Spleen (tissue), 11 donors: ENCODE measurements around the gene PUS10. TPM values are rescaled to one million over a fixed set of nuclear protein-coding genes. Genes with fewer than 3 reads are reported as not detected.

Experiments
- DNase-seq: peaks from one replicate; pipeline ENCODE4 v3.0.0-alpha.2; 2020
- H3K27ac ChIP-seq, 8 donors: fragments of 200-600 bp; sonication (generic) in 7 of 8; 1 replicate in 4 of 8; 2 replicates in 4 of 8; pipeline versions ENCODE4 v1.5.0 to v1.8.0; 2016 to 2021; ENCODE audit warnings: inconsistent platforms in 4 of 8, mild to moderate bottlenecking in 4 of 8, moderate library complexity in 1 of 8
- H3K27me3 ChIP-seq, 7 donors: fragments of 200-600 bp; sonication (generic) in 6 of 7; replicated peaks in 1 of 7; 1 replicate in 4 of 7; 2 replicates in 3 of 7; pipeline versions ENCODE4 v1.5.0 to v1.8.0; 2016 to 2021; ENCODE audit warnings: inconsistent platforms in 3 of 7, mild to moderate bottlenecking in 1 of 7
- H3K36me3 ChIP-seq, 6 donors: fragments of 200-600 bp; sonication (generic) in 5 of 6; 1 replicate in 4 of 6; 2 replicates in 2 of 6; pipeline versions ENCODE4 v1.5.0 to v1.8.0; 2016 to 2021; ENCODE audit warnings: inconsistent platforms in 2 of 6
- H3K4me1 ChIP-seq, 6 donors: fragments of 200-600 bp; sonication (generic) in 5 of 6; 1 replicate in 3 of 6; 2 replicates in 3 of 6; pipeline versions ENCODE4 v1.5.0 to v1.8.0; 2016 to 2021; ENCODE audit warnings: inconsistent platforms in 3 of 6
- H3K4me3 ChIP-seq, 8 donors: fragments of 200-600 bp; sonication (generic) in 7 of 8; 1 replicate in 4 of 8; 2 replicates in 4 of 8; pipeline versions ENCODE4 v1.5.0 to v1.8.0; 2016 to 2021; ENCODE audit warnings: inconsistent platforms in 4 of 8, mild to moderate bottlenecking in 4 of 8, moderate library complexity in 2 of 8
- H3K9me3 ChIP-seq, 8 donors: fragments of 200-600 bp; sonication (generic) in 7 of 8; 1 replicate in 4 of 8; 2 replicates in 4 of 8; pipeline versions ENCODE4 v1.5.0 to v1.8.0; 2016 to 2021; ENCODE audit warnings: inconsistent platforms in 4 of 8
- POLR2A ChIP-seq, 3 donors: fragments of 450-650 bp; IDR thresholded peaks; one replicate each; pipeline ENCODE4 v1.5.1; 2017; ENCODE audit warnings: antibody characterized with exemption in 3 of 3, mild to moderate bottlenecking in 1 of 3
- POLR2AphosphoS5 ChIP-seq, 3 donors: sonication (generic); formaldehyde crosslinking; IDR thresholded peaks; one replicate each; pipeline ENCODE4 v1.5.1; 2017; ENCODE audit warnings: antibody characterized with exemption in 3 of 3
- WGBS, 5 donors: extraction: QIAGEN DNeasy Blood & Tissue Kit in 3 of 5; methylation state at CpG; one replicate each; pipeline versions ENCODE4 v1.1.5 to v1.1.7; 2013 to 2018; 5-methylcytosine and 5-hydroxymethylcytosine counted together
- intact Hi-C: fragments of 100-400 bp; cut with DNase I; formaldehyde crosslinking; loops from one replicate; pipeline ENCODE4 v1.15.0; 2023; ENCODE audit warnings: low total_unique reads
- polyA plus RNA-seq, 3 donors: library from polyadenylated mRNA; stranded (reverse); fragments of 200-250 nt; gene quantifications; one replicate each; pipeline ENCODE4 v1.2.1, GENCODE V29; 2013
- total RNA-seq, 7 donors: library from RNA; depleted of rRNA in 3 of 7; stranded (reverse); fragments of >200 nt in 3 of 7; fragmentation: NEBNext Ultra II Directional in 4 of 7; extraction: Animal tissue kit (Norgen Biotek cat#: 25700) in 4 of 7; gene quantifications; one replicate each; pipeline versions ENCODE4 v1.1.0 to v1.2.1, GENCODE V29; 2016 to 2021
- TF ChIP-seq, protein P1 (sequence below), 11 experiments: fragments of 200-600 bp in 7 of 11; fragments of 450-650 bp in 4 of 11; sonication (generic) in 4 of 11; IDR thresholded peaks in 8 of 11; conservative IDR thresholded peaks in 3 of 11; 1 replicate in 7 of 11; 2 replicates in 4 of 11; pipeline versions ENCODE4 v1.4.0 to v1.8.0; 2016 to 2021; ENCODE audit warnings: antibody characterized with exemption in 11 of 11, inconsistent platforms in 4 of 11, mild to moderate bottlenecking in 1 of 11
- donor health status: healthy with polysubstance abuse.
- donor health status: DM: no; HTN: no; CAD: no; lungs with moderate emphysema.
- donor health status: DM: no; HTN: no; CAD: no.
- donor health status: Bipolar disorder and iron deficiency.
- donor health status: healthy.
- donor health status: DM: no; HTN: no; CAD: no.
- donor health status: DM: yes; HTN: yes; CAD: no.

The PUS10 gene
- total and polyA plus RNA-seq, 10 donors = 3.5 to 12.6 (median 6.4) TPM

DNA sequence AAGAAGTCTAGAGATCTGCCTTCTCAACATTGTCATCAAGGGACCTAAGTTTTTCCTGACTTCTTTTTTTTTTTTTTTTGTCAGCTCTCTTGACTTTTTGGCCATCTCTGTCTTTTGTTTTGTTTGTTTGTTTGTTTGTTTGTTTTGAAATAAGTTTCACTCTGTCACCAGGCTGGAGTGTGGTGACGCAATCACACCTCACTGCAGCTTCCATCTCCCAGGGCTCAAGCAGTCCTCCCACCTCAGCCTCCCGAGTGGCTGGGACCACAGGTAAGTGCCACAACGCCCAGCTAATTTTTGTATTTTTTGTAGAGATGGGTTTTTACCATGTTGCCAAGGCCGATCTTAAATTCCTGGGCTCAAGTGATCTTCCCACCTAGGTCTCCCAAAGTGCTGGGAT lies 5.6 kb upstream of the PUS10 start:
- Histone ChIP-seq H3K4me3 (no peak overlapping the region), H3K4me1 (peaks cover 11 to 52% (median 25%) of the 10 kb centered on the region in 6 donors), H3K27ac (no peak overlapping the region), H3K36me3 (peaks cover 0 to 52% (median 6%) of the 10 kb centered on the region in 6 donors), H3K9me3 (peaks cover 0 to 6% (median 0%) of the 10 kb centered on the region in 8 donors), H3K27me3 (no peaks in the 10 kb centered on the region)
- no peak for DNase-seq
- WGBS, 5 donors = 77 to 97% (median 92%) methylated on average over 4 of the region's 4 CpGs
- no peak for TF ChIP-seq POLR2A (IDR thresholded peaks at IDR 0.05)
- TF ChIP-seq, protein P1, sequence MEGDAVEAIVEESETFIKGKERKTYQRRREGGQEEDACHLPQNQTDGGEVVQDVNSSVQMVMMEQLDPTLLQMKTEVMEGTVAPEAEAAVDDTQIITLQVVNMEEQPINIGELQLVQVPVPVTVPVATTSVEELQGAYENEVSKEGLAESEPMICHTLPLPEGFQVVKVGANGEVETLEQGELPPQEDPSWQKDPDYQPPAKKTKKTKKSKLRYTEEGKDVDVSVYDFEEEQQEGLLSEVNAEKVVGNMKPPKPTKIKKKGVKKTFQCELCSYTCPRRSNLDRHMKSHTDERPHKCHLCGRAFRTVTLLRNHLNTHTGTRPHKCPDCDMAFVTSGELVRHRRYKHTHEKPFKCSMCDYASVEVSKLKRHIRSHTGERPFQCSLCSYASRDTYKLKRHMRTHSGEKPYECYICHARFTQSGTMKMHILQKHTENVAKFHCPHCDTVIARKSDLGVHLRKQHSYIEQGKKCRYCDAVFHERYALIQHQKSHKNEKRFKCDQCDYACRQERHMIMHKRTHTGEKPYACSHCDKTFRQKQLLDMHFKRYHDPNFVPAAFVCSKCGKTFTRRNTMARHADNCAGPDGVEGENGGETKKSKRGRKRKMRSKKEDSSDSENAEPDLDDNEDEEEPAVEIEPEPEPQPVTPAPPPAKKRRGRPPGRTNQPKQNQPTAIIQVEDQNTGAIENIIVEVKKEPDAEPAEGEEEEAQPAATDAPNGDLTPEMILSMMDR (IDR thresholded peaks at IDR 0.05 in 8 of 11, conservative IDR thresholded peaks at IDR 0.05 in 3 of 11) = no peak
- no peak for TF ChIP-seq POLR2AphosphoS5 (IDR thresholded peaks at IDR 0.05)
- intact Hi-C loops = no loop called here

DNA sequence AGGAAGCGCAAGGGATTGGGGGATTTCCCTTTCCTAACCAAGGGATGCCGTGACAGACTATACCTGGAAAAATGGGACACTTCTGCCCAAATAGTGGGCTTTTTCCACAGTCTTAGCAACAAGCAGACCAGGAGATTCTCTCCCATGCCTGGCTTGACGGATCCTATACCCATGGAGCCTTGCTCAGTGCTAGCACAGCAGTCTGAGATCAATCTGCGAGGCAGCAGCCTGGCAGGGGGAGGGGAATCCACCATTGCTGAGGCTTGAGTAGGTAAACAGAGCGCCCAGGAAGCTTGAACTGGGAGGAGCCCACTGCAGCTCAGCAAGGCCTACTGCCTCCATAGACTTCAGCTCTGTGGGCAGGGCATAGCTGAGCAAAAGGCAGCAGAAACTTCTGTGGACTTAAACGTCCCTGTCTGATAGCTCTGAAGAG lies 3.2 kb upstream of the PUS10 start:
- H3K27ac ChIP-seq = no peak overlapping the region
- H3K4me1 ChIP-seq = peaks cover 17 to 66% (median 35%) of the 10 kb centered on the region in 6 donors
- 86 to 98% (median 93%) methylated on average over 5 to 6 of the region's 6 CpGs for WGBS, 5 donors
- peaks cover 0 to 46% (median 6%) of the 10 kb centered on the region in 6 donors for H3K36me3 ChIP-seq
- DNase-seq = no peak
- peaks cover 0 to 6% (median 0%) of the 10 kb centered on the region in 8 donors for H3K9me3 ChIP-seq
- TF ChIP-seq POLR2AphosphoS5 (IDR thresholded peaks at IDR 0.05) = no peak
- no peak for TF ChIP-seq POLR2A (IDR thresholded peaks at IDR 0.05)
- TF ChIP-seq, protein P1 (IDR thresholded peaks at IDR 0.05 in 8 of 11, conservative IDR thresholded peaks at IDR 0.05 in 3 of 11) = no peak
- H3K27me3 ChIP-seq = no peaks in the 10 kb centered on the region
- intact Hi-C loops = no loop called here
- H3K4me3 ChIP-seq = no peak overlapping the region

DNA sequence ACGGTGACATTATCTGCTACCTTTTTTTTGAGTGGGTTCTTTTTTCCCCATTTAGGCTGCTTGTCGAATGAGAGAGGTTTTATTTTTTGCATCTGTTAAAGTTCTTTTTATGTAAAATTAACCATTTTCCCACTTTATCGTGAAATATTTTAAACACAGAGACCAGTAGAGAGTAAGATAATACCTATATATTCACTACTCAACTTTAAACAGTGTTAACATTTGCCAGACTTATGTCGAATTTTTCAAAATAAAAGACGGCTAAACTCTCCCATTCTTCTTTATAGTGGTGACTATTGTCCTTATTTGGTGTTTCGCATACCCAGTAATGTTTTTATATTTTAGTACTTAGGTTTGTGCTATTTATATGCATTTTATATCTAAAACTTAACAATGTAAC lies 743 bp upstream of the PUS10 start:
- peaks cover 24 to 79% (median 43%) of the 10 kb centered on the region in 6 donors for H3K4me1 ChIP-seq
- WGBS, 5 donors = 39 to 48% (median 43%) methylated on average over 6 of the region's 6 CpGs
- DNase-seq = no peak
- peak overlapping the region in 6 of 8 donors; percentile 82 to 94 (median 90) for H3K27ac ChIP-seq
- no peaks in the 10 kb centered on the region for H3K27me3 ChIP-seq
- intact Hi-C loops = no loop called here
- H3K36me3 ChIP-seq = peaks cover 0 to 32% (median 6%) of the 10 kb centered on the region in 6 donors
- peaks cover 0 to 6% (median 0%) of the 10 kb centered on the region in 8 donors for H3K9me3 ChIP-seq
- H3K4me3 ChIP-seq = peak overlapping the region; percentile 68 to 98 (median 92)
- no peak for TF ChIP-seq POLR2A (IDR thresholded peaks at IDR 0.05)
- TF ChIP-seq, protein P1 (IDR thresholded peaks at IDR 0.05 in 8 of 11, conservative IDR thresholded peaks at IDR 0.05 in 3 of 11) = no peak
- no peak for TF ChIP-seq POLR2AphosphoS5 (IDR thresholded peaks at IDR 0.05)

DNA sequence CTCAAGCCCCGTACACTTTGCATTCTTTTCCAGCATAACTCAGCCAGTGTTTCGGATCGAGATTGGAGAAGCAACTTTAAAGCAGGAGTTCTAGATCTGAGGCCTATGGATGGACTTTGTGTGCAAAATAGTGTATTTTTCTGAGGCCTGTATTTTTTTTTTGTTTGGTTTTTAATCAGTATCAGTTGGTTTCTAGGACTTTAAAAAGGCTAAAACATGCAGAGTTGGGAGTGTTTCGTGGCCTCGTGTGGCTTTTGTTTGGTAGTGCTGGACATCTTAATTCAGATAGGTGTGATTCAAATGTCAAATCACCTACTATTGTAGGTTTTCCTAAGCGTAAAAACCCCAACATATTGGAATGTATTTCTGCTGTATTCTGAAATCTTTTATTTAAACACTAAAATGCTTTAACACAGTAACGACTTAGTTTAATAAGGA lies 282 bp upstream of the PUS10 start:
- H3K27ac ChIP-seq = peak overlapping the region; percentile 73 to 94 (median 88)
- TF ChIP-seq POLR2A (IDR thresholded peaks at IDR 0.05) = no peak
- no peak for TF ChIP-seq POLR2AphosphoS5 (IDR thresholded peaks at IDR 0.05)
- TF ChIP-seq, protein P1 (IDR thresholded peaks at IDR 0.05 in 8 of 11, conservative IDR thresholded peaks at IDR 0.05 in 3 of 11) = no peak
- peaks cover 0 to 28% (median 6%) of the 10 kb centered on the region in 6 donors for H3K36me3 ChIP-seq
- H3K9me3 ChIP-seq = peaks cover 0 to 6% (median 0%) of the 10 kb centered on the region in 8 donors
- H3K4me3 ChIP-seq = peak overlapping the region; percentile 68 to 98 (median 92)
- no peak for DNase-seq
- WGBS, 5 donors = 1 to 3% (median 1%) methylated on average over 7 of the region's 7 CpGs
- H3K27me3 ChIP-seq = no peaks in the 10 kb centered on the region
- peaks cover 24 to 74% (median 41%) of the 10 kb centered on the region in 6 donors for H3K4me1 ChIP-seq
- intact Hi-C loops = no loop called here
